HG02852 (cell line): ENCODE results near the gene RASGRP2.
"Not testable (repeated sequence)": the region's sequence is repeated elsewhere in the genome, so short reads cannot be mapped to it uniquely, and the experiment has no call there.

ENCODE experiments used
- ATAC-seq: cut with Tn5 transposase; IDR thresholded peaks from one replicate; pipeline ENCODE4 v1.9.1; 2021; ENCODE audit warnings: mild to moderate bottlenecking, moderate library complexity; ENCODE audit not compliant: unreplicated experiment

Gene RASGRP2

DNA sequence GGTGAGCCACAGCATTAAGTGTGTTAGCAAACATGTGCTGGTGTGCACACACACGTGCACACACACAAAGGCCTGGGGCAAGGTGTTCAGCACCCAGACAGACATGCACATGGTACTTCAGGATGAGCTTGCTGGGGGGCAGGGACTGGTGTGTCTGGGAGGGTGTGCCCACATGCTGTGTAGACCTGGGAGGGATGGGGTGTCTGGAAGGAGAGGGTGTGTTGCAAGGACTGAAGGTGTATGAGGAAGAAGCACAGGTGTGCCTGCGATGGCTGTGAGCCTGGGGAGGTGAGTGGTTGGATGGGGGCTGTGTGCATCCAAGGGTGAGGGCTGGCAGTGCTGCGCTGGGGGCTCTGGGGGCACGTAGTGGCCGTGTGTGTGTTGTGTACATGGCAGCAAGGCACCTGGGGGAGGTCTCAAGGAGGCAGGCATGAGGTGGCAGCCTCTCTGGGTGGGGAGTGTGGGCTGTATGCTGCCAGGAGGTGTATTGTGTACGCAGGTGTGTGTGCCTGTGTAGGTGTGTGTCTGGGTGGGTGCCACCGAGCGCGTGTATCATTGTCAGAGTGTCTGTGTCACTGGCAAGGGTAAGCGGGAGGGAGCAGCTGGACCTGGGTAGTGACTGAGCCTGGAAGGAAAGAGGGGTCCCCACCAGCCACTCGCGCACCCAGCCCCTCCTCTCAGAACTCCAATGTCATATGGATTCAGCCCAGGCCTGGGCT, 23.1 kb downstream of the RASGRP2 start:
- ATAC-seq: no peak

DNA sequence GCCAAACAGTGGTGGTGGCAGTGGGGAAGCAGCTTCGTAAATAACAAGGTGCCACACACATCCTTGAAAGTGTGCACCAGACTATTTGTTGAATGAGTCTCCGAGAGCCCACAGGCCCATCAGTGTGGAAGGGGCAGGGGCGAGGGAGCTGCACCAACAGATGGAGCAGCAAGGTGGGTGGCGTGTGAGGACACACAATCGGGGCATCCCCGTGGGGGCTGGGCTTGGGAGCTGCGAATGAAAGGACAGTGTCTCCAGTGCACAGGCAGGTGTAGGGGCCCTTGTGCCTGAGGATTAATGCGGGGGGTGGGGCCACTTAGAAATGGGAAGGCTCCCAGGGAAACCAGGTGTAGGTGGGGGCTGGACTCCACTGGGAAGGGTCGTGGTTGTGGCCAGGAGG, 23.8 kb downstream of the RASGRP2 start:
- no peak for ATAC-seq

DNA sequence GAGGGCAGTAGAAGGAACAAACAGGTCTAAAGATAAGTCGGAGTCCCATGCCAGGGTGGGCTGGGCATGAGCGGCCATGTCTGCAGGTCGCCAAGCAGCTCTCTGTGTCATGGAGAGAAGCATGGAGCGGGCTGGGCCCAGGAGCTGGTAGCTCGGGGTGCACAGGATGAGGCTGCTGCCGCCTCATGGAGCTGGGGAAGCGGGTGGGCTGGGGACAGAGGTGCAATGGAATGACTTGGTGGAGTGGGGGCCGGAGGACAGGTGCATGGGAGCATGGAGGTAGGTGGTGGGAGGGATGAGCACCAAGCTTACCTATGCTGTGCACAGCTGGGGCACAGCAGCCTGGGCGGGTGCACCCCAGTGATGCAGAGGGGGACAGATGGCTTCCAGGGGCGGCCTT, 24.5 kb downstream of the RASGRP2 start:
- ATAC-seq: no peak

DNA sequence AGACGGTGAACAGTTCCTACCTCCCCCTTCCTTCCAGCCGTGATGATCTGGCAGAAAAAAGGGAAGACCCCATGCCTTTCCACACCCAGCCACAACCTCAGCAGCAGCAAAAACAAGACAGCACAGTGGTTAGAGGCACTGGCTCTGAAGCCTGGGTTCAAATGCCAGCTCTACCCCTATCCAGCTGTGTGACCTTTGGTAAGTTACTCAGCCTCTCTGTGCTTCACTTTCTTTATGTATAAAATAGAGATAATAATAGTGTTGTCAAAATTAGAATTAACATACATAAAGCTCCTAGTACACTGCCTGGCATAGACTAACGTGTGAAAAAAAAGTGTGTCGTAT, 25.2 kb downstream of the RASGRP2 start:
- ATAC-seq: no peak

DNA sequence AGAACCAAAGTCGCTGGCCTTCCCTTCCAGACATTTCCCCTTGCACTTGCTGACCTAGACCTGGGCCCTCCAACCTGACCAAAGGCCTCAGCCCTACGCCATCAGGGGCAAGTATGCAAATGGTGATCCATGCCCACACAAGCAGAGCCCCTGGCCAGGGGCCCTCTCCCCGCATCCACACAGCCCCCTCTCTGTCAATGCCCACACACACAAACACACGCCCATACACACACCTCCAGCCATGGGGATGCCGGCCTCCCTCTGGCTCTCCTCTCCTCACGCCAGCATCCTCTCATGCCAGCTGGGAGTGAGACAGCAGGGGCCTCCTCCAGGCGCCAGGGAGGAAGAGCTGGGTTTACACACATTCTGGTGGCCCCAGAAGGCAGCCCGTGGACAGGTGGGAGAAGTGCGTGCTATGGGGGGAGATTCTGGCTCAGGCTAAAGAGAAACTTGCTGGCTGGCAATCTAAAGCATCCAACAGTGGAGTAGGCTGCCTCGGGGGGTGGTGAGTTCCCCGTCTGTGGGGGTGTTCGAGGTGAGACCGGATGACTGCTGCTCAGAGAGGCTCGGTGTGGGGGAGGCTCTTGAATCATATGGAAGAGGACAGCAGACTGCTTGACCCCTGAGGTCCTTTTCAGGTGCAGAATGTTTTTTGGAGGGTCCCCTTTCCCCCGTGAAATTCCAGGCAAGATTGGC, 25.7 kb downstream of the RASGRP2 start:
- no peak for ATAC-seq

DNA sequence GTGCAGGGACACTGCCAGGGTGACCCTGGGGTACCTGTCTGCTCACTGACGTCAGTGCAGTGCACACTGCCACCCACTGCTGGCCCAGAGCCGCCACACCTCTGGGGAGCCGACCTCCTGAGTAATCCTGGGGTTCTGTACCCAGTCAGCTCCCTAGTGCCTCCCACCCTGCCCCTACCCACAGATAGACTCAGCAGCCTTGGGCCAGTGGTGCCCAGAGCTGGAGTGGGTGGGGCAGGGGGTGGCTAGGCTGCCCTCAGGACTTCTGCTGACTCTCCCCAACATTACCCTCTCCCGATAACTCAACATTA, 26.7 kb downstream of the RASGRP2 start:
- no peak for ATAC-seq

DNA sequence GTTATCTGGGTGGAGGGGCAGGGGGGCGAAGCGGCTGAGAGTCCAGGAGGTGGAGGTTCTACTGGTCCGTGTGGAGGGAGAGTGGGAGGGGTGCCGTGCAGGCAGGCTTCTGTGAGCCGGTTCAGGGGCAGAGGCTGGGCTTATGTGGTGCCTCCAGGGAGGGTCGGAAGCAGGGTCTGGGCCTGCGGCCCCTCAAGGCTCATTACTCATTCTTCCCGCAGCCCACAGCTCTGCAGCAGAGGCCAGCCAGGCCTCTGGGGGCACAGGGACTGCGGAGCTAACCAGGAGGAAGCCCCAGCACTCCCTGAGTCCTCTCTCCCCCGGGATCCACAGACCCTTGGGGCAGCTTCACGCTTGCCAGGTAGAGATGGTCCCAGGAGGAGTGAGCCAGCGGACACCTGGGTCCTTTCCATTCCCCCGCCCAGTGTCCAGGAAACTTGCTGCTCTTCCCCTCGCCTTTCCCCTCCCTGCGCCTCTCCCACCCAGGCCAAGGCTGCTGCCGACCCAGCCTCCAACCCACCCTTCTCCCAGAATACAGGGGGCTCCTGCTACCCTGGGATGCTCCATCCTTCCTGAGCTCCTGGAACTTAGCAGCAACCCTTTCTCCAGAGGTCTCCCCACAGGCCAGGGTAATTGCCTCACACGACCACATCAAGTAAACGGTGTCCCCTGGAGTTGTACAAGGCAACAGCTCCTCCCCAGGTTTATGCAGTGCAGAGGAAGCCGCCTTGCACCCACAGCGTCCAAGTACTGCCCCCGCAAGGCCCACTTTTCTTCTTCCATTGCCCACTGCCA, 27.3 kb downstream of the RASGRP2 start:
- no peak for ATAC-seq

DNA sequence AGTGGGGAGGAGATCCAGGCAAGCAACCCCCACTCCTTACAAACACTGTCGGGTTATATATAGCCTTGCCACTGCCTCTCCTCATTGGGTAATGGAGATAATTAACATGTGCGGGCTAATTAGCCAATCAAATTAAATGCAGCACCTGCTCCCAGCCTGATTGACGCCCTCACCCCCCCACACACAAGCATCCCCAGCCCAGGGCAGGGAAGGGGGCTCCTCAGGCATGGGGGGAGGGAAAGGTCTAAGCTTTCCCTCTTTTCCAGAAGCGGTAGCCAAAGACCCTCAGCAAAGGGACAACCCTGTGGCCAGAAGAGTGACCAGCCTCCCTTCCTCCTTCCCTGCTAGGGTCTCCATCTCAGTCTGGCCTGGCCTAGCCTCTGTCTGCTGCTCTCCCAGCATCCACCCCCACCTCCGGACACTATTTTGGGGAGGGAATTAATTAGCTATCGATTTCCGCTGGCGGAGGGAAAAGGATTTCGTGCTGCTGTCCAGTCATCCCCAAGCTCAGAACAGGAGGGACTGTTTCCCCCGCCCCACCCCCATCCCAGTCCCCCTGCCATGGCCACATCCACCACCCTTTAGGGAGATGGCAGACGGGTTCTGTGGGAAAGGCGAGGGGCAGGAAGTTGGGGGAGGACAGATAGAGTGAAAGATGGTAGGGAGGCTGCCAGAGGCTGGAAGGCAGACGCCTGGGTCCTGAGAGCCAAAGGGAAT, 28.0 kb downstream of the RASGRP2 start:
- ATAC-seq: no peak

DNA sequence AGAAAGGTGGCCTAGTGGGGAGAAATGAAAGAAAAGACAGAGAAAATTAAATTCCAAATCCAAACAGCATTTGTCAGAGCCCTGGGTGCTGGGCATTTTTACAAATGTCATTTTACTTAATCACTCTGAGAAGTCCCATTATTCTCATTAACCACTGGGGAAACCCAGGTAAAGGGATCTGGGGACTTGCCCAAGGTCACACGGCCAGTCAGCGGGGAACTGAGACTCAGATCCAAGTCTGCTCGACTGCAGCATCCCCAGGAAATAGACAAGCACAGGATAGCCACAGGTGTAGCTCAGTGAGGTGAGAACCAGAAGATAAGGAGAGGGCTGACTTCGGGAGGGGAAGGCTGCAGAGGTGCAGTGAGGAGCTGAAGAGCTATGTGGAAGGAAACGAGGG, 28.8 kb downstream of the RASGRP2 start:
- ATAC-seq: no peak

DNA sequence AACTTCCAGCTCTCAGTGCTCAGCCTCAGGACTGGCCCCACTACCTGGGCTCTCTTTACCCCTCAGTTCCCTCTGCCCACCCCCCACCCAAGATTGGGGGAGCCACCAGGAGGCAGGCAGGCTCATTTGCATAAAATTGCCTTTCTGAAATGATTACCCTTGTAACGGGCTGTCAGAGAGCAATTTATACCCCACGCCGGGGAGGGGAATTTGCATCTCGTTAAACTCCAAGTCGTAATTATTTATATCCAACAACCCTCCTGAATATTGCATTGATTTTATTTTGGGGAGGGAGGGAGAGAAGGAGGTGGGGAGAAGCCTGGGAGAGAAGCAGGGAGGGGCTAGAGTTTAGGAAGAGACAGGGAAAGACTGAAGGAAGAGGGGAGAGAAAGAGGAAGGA, 29.3 kb downstream of the RASGRP2 start:
- no peak for ATAC-seq

DNA sequence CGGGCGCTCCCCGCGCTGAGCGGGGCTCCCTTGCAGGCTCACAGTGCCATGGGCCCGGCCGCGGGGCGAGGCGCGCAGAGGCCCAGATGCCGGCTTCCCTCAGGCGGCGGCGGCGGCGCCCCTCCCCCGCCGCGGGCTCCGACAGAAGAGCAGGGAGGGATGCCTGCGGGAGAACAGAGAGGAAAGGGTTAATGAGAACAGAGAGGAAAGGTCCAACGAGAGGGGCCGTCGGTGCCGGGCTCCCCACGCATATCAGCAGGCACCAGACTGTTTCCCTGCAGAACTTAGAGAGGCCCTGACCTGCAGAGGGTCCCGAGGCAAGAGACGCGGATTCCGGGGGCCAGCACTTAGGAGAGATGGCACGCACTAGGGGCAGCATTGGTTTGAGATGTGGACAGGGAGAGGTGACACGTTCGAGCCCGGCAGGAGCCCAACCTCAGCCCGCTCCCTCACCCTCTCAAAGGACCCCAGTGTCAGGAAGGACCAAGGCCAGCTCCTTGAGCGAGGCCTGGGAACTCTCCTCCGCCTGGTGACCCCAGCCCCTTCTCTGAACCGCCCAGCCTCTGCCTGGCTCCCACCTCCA, 30.1 kb downstream of the RASGRP2 start:
- no peak for ATAC-seq

DNA sequence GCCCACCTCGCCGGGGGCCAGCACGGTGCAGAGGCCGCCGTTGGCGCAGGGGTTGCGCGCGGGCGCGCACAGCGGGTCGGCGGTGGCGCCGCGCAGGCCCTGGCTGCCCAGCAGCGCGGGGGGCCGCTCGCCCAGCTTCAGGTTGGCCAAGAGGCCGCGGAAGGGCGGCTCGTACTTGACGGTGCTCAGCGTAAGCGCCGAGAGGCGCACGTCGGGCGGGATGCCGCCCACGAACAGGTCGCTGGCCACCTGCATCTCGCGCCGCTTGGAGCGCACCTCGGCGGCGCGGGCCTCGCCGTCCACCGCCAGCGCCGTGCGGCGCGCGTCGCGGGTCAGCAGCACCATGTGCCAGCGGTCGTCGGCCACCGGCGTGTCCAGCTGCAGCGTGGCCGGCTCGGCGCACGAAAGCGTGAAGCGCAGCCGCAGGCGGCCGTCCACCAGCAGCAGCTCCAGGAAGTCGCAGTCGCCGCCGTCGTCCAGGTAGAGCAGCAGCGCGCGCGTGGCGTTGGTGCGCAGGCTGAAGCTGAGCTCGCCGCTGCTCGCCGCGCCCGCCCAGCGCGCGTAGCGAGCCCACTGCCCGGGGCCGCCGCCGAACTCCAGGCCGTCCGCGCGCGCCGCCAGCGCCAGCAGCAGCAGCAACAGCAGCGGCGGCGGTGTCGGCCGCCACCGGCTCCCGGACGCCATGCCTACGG, 30.8 kb downstream of the RASGRP2 start:
- no peak for ATAC-seq

DNA sequence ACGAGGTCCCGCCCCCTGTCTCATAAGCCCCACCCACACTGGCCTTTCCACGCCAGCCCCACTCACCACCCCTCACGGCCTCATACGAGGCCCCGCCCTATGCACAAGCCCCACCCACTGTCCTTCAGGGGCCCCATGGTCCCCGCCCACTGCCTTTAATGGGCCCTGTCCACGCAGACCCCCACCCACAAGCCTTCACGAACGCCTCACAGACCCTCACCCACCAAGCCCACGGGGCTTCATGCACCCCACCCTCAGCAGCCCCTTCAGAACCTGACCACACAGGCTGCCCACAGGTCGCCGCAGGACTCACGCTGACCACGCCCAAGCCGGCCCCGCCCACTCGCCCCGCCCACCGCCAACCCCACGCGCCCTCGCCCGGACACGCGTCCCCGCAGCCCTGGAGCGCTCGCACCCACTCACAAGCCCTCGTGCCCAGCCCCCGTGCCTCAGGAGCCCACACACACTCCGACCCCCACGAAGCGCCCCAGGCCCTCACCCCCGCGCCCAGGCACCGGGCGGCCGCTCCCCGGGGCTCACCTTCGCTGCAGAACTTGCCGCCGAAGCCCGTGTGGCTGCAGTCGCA, 31.4 kb downstream of the RASGRP2 start:
- no peak for ATAC-seq

DNA sequence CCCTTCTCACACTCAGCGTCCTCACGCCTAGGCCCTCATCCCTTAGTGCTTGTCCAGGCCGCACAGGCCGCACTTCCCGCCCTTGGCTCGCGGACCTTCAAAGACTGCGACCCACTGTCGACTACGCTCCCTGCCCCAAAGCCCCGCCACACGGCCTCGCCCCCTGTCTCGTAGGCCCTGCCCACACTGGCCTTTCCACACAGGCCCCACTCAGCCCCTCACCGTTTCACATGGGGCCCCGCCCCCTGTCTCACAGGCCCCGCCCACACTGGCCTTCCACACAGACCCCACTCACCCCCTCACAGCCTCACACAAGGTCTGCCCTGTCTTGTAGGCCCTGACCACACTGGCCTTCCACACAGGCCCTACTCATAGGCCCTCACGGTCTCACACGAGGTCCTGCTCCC, 32.0 kb downstream of the RASGRP2 start:
- no peak for ATAC-seq

DNA sequence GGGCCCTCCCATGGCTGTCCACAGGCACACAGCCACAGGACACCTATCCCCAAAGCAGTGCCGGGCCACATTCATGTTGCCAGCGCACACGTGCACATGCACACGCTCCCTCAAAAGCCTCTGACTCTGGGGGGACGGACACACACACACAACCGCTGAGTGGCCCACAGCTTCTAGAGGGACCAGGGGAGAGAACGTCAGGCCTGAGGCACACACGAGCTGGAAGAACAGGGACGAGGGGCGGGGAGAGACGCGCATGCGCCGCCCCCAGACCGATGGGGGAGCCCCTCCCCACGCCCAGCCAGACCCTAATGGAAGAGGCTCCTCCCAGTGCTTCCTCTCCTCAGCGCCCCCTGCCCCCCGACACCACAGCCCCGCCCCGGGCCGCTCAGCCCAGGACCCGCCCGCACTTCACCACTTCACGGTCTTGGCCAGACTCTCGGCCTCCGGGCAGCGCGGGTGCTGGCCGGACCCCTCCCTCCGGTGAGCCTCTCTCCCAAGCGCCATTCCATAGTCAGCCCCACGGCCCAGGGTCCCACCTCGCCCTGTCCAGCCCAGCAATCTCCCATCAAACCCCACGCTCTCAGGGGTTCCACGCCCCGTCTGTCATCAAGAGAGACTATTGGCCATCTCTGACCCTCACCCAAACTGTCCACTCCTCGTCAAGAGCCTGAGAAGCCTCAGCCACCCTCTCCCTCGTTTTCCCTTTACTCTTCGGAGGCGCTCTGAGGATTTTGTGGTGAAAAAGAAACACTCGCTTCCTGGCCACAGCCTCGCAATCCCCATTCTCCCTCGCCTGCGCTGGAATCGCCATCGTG, 32.6 kb downstream of the RASGRP2 start:
- ATAC-seq: no peak

DNA sequence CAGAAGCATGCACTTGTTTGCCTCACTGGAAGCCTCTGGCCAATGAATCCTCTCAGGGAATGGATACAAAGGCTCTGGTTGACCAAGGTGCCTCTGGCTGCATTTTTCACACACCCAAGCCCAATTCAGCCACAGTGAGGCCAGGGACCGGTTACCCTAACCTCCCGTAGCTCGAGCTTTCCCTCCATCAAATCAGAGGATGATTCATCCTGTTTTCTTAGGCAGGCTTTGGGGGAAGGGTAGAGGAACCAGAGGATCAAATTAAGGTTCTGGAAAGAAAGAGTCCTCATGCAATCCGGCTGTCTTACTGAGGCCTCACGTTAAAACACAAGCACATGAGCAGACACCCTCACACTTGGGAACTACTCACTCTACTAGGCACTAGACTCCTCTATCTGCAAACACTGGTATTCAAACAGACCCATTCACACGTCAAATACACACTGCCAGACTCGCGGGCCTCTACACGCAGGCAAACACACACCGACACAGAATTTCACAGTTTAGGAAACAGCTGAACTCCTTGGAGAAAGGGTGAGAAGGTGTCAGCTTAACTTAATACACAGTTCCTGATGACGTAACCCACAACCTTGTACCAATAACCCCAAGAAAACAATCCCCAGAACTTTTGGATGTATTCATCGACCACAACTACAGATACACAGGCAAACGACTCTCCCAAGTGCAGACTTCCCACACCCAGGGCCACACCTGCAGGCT, 33.4 kb downstream of the RASGRP2 start:
- no peak for ATAC-seq

DNA sequence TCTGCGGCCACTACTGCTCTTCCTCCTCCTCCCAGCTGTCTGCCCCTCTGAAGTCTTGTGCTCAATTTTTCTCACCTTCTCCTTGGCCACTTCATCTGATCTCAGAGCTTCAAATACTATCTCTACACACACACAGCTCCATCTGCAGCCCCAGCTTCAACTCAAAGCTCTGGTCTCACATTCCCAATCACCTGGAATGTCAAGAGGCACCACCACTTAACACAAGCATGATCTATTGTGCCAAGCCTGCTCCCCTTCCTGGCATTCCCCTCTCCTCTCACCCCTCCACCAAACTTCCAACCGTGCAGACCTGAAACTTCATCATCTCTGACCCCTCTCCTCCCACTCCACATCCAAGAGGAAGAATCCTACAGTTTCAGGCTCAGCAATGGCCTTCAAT, 38.4 kb downstream of the RASGRP2 start:
- ATAC-seq: no peak

DNA sequence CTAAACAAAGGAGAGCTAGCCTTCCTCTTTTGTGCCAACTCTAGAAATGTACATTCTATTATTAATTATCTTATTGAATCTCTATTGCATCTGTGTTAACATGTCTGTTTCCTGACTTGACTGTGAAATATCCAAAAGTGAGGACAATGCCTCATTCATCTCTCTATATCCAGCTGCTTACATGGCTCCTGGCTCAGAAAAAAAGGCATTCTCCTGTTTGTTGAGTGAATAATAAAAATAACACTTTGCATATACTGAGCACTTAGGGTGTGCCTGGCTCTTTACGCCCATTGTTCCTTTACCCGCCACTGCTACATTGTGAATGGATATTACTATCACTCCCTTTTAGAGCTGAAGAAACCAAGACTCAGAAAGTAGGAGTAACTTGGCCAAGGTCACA, 40.9 kb downstream of the RASGRP2 start:
- no peak for ATAC-seq

DNA sequence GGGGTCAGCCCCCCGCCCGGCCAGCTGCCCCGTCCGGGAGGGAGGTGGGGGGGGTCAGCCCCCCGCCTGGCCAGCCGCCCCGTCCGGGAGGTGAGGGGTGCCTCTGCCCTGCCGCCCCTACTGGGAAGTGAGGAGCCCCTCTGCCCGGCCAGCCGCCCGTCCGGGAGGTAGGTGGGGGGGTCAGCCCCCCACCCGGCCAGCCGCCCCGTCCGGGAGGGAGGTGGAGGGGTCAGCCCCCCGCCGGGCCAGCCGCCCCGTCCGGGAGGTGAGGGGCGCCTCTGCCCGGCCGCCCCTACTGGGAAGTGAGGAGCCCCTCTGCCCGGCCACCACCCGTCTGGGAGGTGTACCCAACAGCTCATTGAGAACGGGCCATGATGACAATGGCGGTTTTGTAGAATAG, 42.0 kb downstream of the RASGRP2 start:
- ATAC-seq: not testable (repeated sequence)
